AG04450 (cell line): ENCODE results near the gene POLD2. TPM values are rescaled to one million over a fixed set of nuclear protein-coding genes. Genes with fewer than 3 reads are reported as not detected.

ENCODE experiments used
- CTCF ChIA-PET: fragments of 300-600, 350-600 bp; formaldehyde crosslinking; extraction: SDS; loops from one replicate; lab custom pipeline; 2022; ENCODE audit warnings: antibody characterized with exemption, inconsistent platforms; lab: Charles Lee
- POLR2A ChIA-PET: fragments of 350-600 bp; formaldehyde crosslinking; extraction: SDS; loops from one replicate; lab custom pipeline; 2021; ENCODE audit warnings: antibody characterized with exemption, inconsistent platforms; lab: Yijun Ruan, JAX
- DNase-seq: peaks from one replicate; pipeline ENCODE4 v3.0.0-alpha.2; 2011; ENCODE audit warnings: low read depth, low spot score
- H3K27ac ChIP-seq: one replicate; pipeline ENCODE4 v1.5.1; 2012; ENCODE audit warnings: low read depth, low read length, control low read depth
- H3K27me3 ChIP-seq: one replicate; pipeline ENCODE4 v1.6.0; 2012; ENCODE audit warnings: low read length; ENCODE audit not compliant: control insufficient read depth, insufficient read depth
- H3K4me3 ChIP-seq: 2 replicates; pipeline ENCODE4 v1.5.1; 2011; ENCODE audit warnings: mild to moderate bottlenecking, low read depth, low read length, control low read depth
- H3K9me3 ChIP-seq: 2 replicates; pipeline ENCODE4 v1.5.1; 2012; ENCODE audit warnings: low read length; ENCODE audit not compliant: control insufficient read depth, insufficient read depth
- CTCF ChIP-seq: IDR thresholded peaks from 2 replicates; pipeline ENCODE4 v1.5.1; 2011; ENCODE audit warnings: low read depth, low read length, control low read depth, inconsistent platforms
- polyA plus RNA-seq: library from polyadenylated mRNA; depleted of rRNA; stranded (reverse); fragments of >200 nt; gene quantifications from 2 replicates; pipeline ENCODE4 v1.2.3, GENCODE V29; 2011

The POLD2 gene
- polyA plus RNA-seq, 1 experiment: 64.8 TPM

GRCh38 chr7:44121761-44122420 is 1.5 kb downstream of the POLD2 start:
- no peaks in the 10 kb centered on the region for H3K9me3 ChIP-seq
- no peak for DNase-seq
- POLR2A ChIA-PET: interaction anchor here (1.0 kb wide), 1 partner anchor 34 kb away, joined by 3 read pairs; no protein-coding TSS in a partner anchor
- no peak for TF ChIP-seq CTCF
- no peaks in the 10 kb centered on the region for H3K27me3 ChIP-seq
- H3K27ac ChIP-seq: no peak overlapping the region
- no peak overlapping the region for H3K4me3 ChIP-seq
- CTCF ChIA-PET: interaction anchor here (0.9 to 2.4 kb wide), 2 partner anchors 49 to 74 kb away, joined by 6 to 10 read pairs; no protein-coding TSS in a partner anchor

GRCh38 chr7:44120395-44120794 is 3.0 kb downstream of the POLD2 start:
- ChIA-PET CTCF (interaction anchor here (0.9 kb wide), 1 partner anchor 10 kb away, joined by 3 read pairs; no protein-coding TSS in a partner anchor), POLR2A (no interaction called here)
- Histone ChIP-seq H3K4me3 (no peak overlapping the region), H3K27ac (no peak overlapping the region), H3K27me3 (no peaks in the 10 kb centered on the region), H3K9me3 (no peaks in the 10 kb centered on the region)
- DNase-seq: no peak
- TF ChIP-seq CTCF: no peak

- no peak for TF ChIP-seq CTCF
- Histone ChIP-seq H3K9me3 (no peaks in the 10 kb centered on the region), H3K27me3 (no peaks in the 10 kb centered on the region), H3K27ac (no peak overlapping the region), H3K4me3 (no peak overlapping the region)
- POLR2A ChIA-PET: no interaction called here
- DNase-seq: no peak
- CTCF ChIA-PET: interaction anchor here (0.9 kb wide), 1 partner anchor 11 kb away, joined by 3 read pairs; no protein-coding TSS in a partner anchor
Measured at GRCh38 chr7:44119829-44120380, 3.4 kb downstream of the POLD2 start.

GRCh38 chr7:44117801-44118429 is 5.4 kb downstream of the POLD2 start:
- no peak for DNase-seq
- Histone ChIP-seq H3K27me3 (no peaks in the 10 kb centered on the region), H3K9me3 (no peaks in the 10 kb centered on the region; the same call in 1 of the 2 replicates), H3K27ac (no peak overlapping the region), H3K4me3 (no peak overlapping the region)
- ChIA-PET CTCF (no interaction called here), POLR2A (no interaction called here)
- no peak for TF ChIP-seq CTCF
